WTC11 (cell line): ENCODE results near the gene VPS41. TPM values are rescaled to one million over a fixed set of nuclear protein-coding genes. Genes with fewer than 3 reads are reported as not detected.

Source experiments
- ATAC-seq: fragments of 200-7000 bp; cut with Tn5 transposase; 2 replicates; pipeline ENCODE4 v1.10.0; 2021; ENCODE audit warnings: mild to moderate bottlenecking, moderate library complexity
- CTCF ChIA-PET: fragments of 300-600 bp; sonication (Branson Sonifier 250); formaldehyde crosslinking; loops from one replicate; lab custom pipeline; 2021; ENCODE audit warnings: antibody characterized with exemption; lab: Charles Lee
- POLR2A ChIA-PET: fragments of 350-600 bp; sonication (Branson Sonifier 250); formaldehyde crosslinking; loops from one replicate; lab custom pipeline; 2021; ENCODE audit warnings: antibody characterized with exemption; lab: Charles Lee
- DNase-seq: peaks from one replicate; pipeline ENCODE4 v3.0.0; 2021; ENCODE audit warnings: low spot score
- H3K27ac Mint-ChIP-seq: 2 replicates; pipeline ENCODE4 v1.8.0; 2021; ENCODE audit warnings: mixed read lengths
- H3K27me3 Mint-ChIP-seq: 2 replicates; pipeline ENCODE4 v1.8.0; 2021; ENCODE audit warnings: low read depth, mild to moderate bottlenecking, moderate library complexity, mixed read lengths
- H3K36me3 Mint-ChIP-seq: 2 replicates; pipeline ENCODE4 v1.8.0; 2021; ENCODE audit warnings: mixed read lengths
- H3K4me1 Mint-ChIP-seq: 2 replicates; pipeline ENCODE4 v1.8.0; 2022; ENCODE audit warnings: mixed read lengths
- H3K4me3 Mint-ChIP-seq: 2 replicates; pipeline ENCODE4 v1.8.0; 2021; ENCODE audit warnings: mild to moderate bottlenecking, moderate library complexity, mixed read lengths
- H3K9me3 Mint-ChIP-seq: 2 replicates; pipeline ENCODE4 v1.8.0; 2021; ENCODE audit warnings: mixed read lengths
- CREM ChIP-seq: sonication (generic); formaldehyde crosslinking; IDR thresholded peaks from 2 replicates; pipeline ENCODE4 v1.8.1; 2022; ENCODE audit warnings: mild to moderate bottlenecking, missing genetic modification reagents, moderate library complexity
- IRF2 ChIP-seq: sonication (generic); formaldehyde crosslinking; IDR thresholded peaks from 2 replicates; pipeline ENCODE4 v1.8.0; 2022; ENCODE audit warnings: low read depth, missing genetic modification reagents, borderline replicate concordance
- JAZF1 ChIP-seq: fragments of 250-450 bp; sonication (Bioruptor Pico); IDR thresholded peaks from 2 replicates; pipeline ENCODE4 v1.9.0; 2021; ENCODE audit warnings: moderate library complexity, mild to moderate bottlenecking, inconsistent platforms
- NFATC4 ChIP-seq: fragments of 250-450 bp; sonication (Bioruptor Pico); IDR thresholded peaks from 2 replicates; pipeline ENCODE4 v1.9.0; 2021; ENCODE audit warnings: mild to moderate bottlenecking
- NR1H2 ChIP-seq: sonication (generic); formaldehyde crosslinking; IDR thresholded peaks from 2 replicates; pipeline ENCODE4 v1.9.0; 2021; ENCODE audit warnings: mild to moderate bottlenecking, moderate library complexity, missing genetic modification reagents
- NR3C1 ChIP-seq: sonication (generic); formaldehyde crosslinking; conservative IDR thresholded peaks from 2 replicates; pipeline ENCODE4 v1.8.1; 2023; ENCODE audit warnings: low read depth, mild to moderate bottlenecking, missing genetic modification reagents
- OVOL2 ChIP-seq: fragments of 250-450 bp; sonication (Bioruptor Pico); IDR thresholded peaks from 2 replicates; pipeline ENCODE4 v1.9.0; 2021; ENCODE audit warnings: mild to moderate bottlenecking, borderline replicate concordance
- PRRX2 ChIP-seq: fragments of 250-450 bp; sonication (Bioruptor Pico); IDR thresholded peaks from 2 replicates; pipeline ENCODE4 v1.8.0; 2021; ENCODE audit warnings: mild to moderate bottlenecking
- RELA ChIP-seq: sonication (generic); formaldehyde crosslinking; IDR thresholded peaks from 2 replicates; pipeline ENCODE4 v1.8.1; 2022; ENCODE audit warnings: missing genetic modification reagents, mild to moderate bottlenecking, borderline replicate concordance
- SOX15 ChIP-seq: fragments of 250-450 bp; sonication (Bioruptor Pico); IDR thresholded peaks from 2 replicates; pipeline ENCODE4 v1.9.0; 2021; ENCODE audit warnings: mild to moderate bottlenecking
- TP53 ChIP-seq: sonication (generic); formaldehyde crosslinking; IDR thresholded peaks from 2 replicates; pipeline ENCODE4 v1.8.1; 2023; ENCODE audit warnings: mild to moderate bottlenecking, missing genetic modification reagents
- ZNF219 ChIP-seq: sonication (generic); formaldehyde crosslinking; IDR thresholded peaks from 2 replicates; pipeline ENCODE4 v1.8.0; 2023; ENCODE audit warnings: missing genetic modification reagents, mild to moderate bottlenecking, borderline replicate concordance
- ZNF232 ChIP-seq: sonication (generic); formaldehyde crosslinking; IDR thresholded peaks from 2 replicates; pipeline ENCODE4 v1.8.0; 2022; ENCODE audit warnings: mild to moderate bottlenecking, missing genetic modification reagents
- ZNF671 ChIP-seq: fragments of 250-450 bp; sonication (Bioruptor Pico); IDR thresholded peaks from 2 replicates; pipeline ENCODE4 v1.8.0; 2021; ENCODE audit warnings: mild to moderate bottlenecking
- total RNA-seq: library from RNA; stranded (reverse); gene quantifications from 3 replicates; pipeline ENCODE4 v1.2.3, GENCODE V29; 2021
- TF ChIP-seq, protein P1 (sequence below): sonication (generic); formaldehyde crosslinking; IDR thresholded peaks from 2 replicates; pipeline ENCODE4 v1.8.1; 2023; ENCODE audit warnings: mild to moderate bottlenecking, moderate library complexity, missing genetic modification reagents
- TF ChIP-seq, protein P2 (sequence below): sonication (generic); formaldehyde crosslinking; IDR thresholded peaks from 2 replicates; pipeline ENCODE4 v1.8.0; 2022; ENCODE audit warnings: missing genetic modification reagents
- TF ChIP-seq, protein P3 (sequence below): sonication (generic); formaldehyde crosslinking; IDR thresholded peaks from 2 replicates; pipeline ENCODE4 v1.8.0; 2022; ENCODE audit warnings: mild to moderate bottlenecking, missing genetic modification reagents
- TF ChIP-seq, protein P4 (sequence below): sonication (generic); formaldehyde crosslinking; IDR thresholded peaks from 2 replicates; pipeline ENCODE4 v1.8.0; 2022; ENCODE audit warnings: mild to moderate bottlenecking, missing genetic modification reagents
- TF ChIP-seq, protein P5 (sequence below): sonication (generic); formaldehyde crosslinking; IDR thresholded peaks from 2 replicates; pipeline ENCODE4 v1.8.1; 2022; ENCODE audit warnings: low read depth, mild to moderate bottlenecking, moderate library complexity, missing genetic modification reagents, borderline replicate concordance
- TF ChIP-seq, protein P6 (sequence below): sonication (generic); formaldehyde crosslinking; IDR thresholded peaks from 2 replicates; pipeline ENCODE4 v1.8.1; 2022; ENCODE audit warnings: missing genetic modification reagents, borderline replicate concordance

Gene VPS41
- total RNA-seq, 1 experiment from 2014 or later, result 50.3 TPM

DNA sequence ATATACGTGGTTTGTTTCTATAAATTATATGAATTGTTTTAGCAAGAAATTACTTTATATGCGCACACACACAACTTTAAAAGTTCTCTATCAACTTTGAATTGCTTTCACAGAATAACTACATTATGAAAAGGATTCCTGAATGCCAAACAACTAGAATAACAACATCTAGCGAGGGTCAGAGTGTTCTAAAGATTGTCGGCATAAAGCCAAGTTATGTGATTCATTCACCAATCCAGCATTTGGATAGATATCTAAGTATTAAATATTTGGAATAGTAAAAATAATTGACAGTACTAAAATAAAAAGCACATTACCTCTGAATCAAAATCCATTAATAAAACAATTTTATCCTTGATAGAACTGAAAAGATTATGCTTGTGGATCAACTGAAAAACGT lies 152.5 kb downstream of the VPS41 start (continued):
- TF ChIP-seq, protein P1, sequence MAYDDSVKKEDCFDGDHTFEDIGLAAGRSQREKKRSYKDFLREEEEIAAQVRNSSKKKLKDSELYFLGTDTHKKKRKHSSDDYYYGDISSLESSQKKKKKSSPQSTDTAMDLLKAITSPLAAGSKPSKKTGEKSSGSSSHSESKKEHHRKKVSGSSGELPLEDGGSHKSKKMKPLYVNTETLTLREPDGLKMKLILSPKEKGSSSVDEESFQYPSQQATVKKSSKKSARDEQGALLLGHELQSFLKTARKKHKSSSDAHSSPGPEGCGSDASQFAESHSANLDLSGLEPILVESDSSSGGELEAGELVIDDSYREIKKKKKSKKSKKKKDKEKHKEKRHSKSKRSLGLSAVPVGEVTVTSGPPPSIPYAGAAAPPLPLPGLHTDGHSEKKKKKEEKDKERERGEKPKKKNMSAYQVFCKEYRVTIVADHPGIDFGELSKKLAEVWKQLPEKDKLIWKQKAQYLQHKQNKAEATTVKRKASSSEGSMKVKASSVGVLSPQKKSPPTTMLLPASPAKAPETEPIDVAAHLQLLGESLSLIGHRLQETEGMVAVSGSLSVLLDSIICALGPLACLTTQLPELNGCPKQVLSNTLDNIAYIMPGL (CRISPR knock-in tag), result no peak

DNA sequence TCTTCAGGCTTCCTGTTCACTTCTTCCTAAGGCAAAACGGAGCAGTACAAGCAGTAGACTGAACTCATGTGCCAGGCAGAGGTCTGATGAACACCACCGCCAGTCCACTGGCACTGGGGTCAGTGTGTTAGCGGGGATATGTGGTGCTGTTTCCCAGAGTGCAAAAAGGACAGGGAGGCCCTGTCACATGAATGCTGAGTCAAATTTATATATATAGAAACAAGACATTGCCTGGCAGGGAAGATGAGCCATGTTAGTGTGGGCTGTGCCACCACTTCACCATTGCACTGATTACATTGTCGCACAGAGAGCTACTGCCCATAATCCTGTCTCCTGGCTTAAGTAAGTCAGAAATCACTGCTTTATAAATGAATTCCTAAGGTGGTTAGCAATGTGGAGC lies 155.6 kb downstream of the VPS41 start:
- no peak for ATAC-seq
- Mint-ChIP-seq H3K27me3 (no peaks in the 10 kb centered on the region), H3K27ac (peak overlapping the region; percentile 1), H3K9me3 (no peaks in the 10 kb centered on the region), H3K4me3 (no peak overlapping the region), H3K4me1 (peaks cover 29% of the 10 kb centered on the region), H3K36me3 (peaks cover 21% of the 10 kb centered on the region)
- ChIA-PET CTCF (no interaction called here), POLR2A (interaction anchor here (1.2 kb wide), 1 partner anchor 14 kb away, joined by 3 read pairs; no protein-coding TSS in a partner anchor)
- TF ChIP-seq NR1H2 (no peak), OVOL2 (CRISPR knock-in tag) (no peak)
- TF ChIP-seq, all 79 proteins: peak for 0
- DNase-seq, result no peak

DNA sequence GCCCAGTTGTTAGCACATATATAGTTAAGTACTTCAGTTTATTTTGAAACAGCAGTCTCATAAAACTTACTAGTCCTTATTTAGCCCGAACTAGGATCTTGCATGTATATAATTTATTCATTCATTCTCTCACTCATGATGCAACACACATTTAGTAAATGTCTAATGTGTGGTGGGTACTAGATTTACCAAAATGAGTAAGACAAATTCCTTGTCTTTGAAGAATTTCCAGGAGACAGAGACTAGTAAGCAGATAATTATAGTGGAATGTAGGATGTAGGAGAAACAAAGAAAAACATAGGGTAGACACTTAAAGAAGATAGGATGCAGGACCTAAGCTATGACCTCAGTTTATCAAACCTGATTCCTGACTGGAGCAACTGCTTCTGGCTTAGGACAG lies 157.6 kb downstream of the VPS41 start:
- POLR2A ChIA-PET, result no interaction called here
- H3K36me3 Mint-ChIP-seq, result peaks cover 21% of the 10 kb centered on the region
- DNase-seq (no peak), ATAC-seq (no peak)
- H3K4me1 Mint-ChIP-seq, result peaks cover 29% of the 10 kb centered on the region
- H3K4me3 Mint-ChIP-seq, result no peak overlapping the region
- CTCF ChIA-PET, result no interaction called here
- no peak overlapping the region; the same call in 1 of the 2 replicates for H3K27ac Mint-ChIP-seq
- H3K9me3 Mint-ChIP-seq, result no peaks in the 10 kb centered on the region
- no peak for TF ChIP-seq JAZF1 (CRISPR knock-in tag)
- TF ChIP-seq SOX15 (CRISPR knock-in tag), result no peak
- no peak for TF ChIP-seq NR3C1
- no peak for TF ChIP-seq RELA (CRISPR knock-in tag)
- no peak for TF ChIP-seq TP53
- TF ChIP-seq PRRX2 (CRISPR knock-in tag), result no peak
- TF ChIP-seq, protein P2, sequence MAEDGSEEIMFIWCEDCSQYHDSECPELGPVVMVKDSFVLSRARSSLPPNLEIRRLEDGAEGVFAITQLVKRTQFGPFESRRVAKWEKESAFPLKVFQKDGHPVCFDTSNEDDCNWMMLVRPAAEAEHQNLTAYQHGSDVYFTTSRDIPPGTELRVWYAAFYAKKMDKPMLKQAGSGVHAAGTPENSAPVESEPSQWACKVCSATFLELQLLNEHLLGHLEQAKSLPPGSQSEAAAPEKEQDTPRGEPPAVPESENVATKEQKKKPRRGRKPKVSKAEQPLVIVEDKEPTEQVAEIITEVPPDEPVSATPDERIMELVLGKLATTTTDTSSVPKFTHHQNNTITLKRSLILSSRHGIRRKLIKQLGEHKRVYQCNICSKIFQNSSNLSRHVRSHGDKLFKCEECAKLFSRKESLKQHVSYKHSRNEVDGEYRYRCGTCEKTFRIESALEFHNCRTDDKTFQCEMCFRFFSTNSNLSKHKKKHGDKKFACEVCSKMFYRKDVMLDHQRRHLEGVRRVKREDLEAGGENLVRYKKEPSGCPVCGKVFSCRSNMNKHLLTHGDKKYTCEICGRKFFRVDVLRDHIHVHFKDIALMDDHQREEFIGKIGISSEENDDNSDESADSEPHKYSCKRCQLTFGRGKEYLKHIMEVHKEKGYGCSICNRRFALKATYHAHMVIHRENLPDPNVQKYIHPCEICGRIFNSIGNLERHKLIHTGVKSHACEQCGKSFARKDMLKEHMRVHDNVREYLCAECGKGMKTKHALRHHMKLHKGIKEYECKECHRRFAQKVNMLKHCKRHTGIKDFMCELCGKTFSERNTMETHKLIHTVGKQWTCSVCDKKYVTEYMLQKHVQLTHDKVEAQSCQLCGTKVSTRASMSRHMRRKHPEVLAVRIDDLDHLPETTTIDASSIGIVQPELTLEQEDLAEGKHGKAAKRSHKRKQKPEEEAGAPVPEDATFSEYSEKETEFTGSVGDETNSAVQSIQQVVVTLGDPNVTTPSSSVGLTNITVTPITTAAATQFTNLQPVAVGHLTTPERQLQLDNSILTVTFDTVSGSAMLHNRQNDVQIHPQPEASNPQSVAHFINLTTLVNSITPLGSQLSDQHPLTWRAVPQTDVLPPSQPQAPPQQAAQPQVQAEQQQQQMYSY (CRISPR knock-in tag), result no peak
- TF ChIP-seq, protein P3, sequence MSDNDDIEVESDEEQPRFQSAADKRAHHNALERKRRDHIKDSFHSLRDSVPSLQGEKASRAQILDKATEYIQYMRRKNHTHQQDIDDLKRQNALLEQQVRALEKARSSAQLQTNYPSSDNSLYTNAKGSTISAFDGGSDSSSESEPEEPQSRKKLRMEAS (CRISPR knock-in tag), result no peak
- no peak for TF ChIP-seq ZNF219 (CRISPR knock-in tag)
- TF ChIP-seq, protein P4, sequence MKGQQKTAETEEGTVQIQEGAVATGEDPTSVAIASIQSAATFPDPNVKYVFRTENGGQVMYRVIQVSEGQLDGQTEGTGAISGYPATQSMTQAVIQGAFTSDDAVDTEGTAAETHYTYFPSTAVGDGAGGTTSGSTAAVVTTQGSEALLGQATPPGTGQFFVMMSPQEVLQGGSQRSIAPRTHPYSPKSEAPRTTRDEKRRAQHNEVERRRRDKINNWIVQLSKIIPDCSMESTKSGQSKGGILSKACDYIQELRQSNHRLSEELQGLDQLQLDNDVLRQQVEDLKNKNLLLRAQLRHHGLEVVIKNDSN, result no peak
- no peak for TF ChIP-seq IRF2 (CRISPR knock-in tag)
- TF ChIP-seq, protein P5, sequence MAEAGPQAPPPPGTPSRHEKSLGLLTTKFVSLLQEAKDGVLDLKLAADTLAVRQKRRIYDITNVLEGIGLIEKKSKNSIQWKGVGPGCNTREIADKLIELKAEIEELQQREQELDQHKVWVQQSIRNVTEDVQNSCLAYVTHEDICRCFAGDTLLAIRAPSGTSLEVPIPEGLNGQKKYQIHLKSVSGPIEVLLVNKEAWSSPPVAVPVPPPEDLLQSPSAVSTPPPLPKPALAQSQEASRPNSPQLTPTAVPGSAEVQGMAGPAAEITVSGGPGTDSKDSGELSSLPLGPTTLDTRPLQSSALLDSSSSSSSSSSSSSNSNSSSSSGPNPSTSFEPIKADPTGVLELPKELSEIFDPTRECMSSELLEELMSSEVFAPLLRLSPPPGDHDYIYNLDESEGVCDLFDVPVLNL (CRISPR knock-in tag), result no peak
- TF ChIP-seq ZNF671 (CRISPR knock-in tag), result no peak
- TF ChIP-seq ZNF232 (CRISPR knock-in tag), result no peak
- TF ChIP-seq, protein P6, sequence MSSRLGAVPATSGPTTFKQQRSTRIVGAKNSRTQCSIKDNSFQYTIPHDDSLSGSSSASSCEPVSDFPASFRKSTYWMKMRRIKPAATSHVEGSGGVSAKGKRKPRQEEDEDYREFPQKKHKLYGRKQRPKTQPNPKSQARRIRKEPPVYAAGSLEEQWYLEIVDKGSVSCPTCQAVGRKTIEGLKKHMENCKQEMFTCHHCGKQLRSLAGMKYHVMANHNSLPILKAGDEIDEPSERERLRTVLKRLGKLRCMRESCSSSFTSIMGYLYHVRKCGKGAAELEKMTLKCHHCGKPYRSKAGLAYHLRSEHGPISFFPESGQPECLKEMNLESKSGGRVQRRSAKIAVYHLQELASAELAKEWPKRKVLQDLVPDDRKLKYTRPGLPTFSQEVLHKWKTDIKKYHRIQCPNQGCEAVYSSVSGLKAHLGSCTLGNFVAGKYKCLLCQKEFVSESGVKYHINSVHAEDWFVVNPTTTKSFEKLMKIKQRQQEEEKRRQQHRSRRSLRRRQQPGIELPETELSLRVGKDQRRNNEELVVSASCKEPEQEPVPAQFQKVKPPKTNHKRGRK, result no peak
- TF ChIP-seq CREM (CRISPR knock-in tag), result no peak
- no peak for TF ChIP-seq NFATC4
- H3K27me3 Mint-ChIP-seq, result no peaks in the 10 kb centered on the region
